ENCODE measurements around the gene GNAS.

The GNAS gene

DNA sequence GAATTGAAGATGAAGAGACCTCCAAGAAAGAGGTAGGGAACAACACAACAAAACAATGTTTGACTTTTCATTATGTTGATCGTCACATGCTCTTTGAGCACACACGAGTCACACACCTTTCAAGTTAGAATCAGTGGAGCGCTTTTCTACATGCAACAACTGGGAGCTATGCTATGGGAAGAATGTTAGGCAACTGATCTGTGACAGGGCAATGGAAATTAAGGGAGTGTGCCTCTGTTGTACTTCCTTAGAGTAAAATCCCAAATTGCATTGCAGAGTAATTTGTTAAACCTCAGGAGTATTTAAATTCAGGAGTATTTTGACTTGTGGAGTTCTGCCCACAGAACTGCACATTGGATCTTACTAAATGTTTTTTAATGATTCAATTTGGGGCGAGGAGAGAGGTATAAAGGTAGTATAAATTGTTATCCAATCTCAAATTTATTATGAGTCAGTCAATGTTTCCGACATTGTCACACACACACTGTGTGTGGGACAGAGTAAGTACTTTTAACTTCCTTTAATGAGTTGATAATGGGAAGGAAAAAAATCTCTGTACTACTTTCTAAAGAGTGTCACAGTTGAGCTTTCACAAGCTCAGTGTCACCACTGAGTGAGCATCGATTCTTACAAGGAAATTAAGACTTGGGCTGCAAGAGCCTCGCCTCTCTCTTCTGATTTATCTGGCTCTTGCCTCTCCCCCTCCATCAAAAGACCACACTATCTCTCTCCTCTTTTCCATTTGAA lies 10.7 kb downstream of the GNAS start:
- TF ChIP-seq NFRKB (IDR thresholded peaks at IDR 0.05), result no peak
- no peak for TF ChIP-seq ZNF384 (IDR thresholded peaks at IDR 0.05)
- TF ChIP-seq FOXM1 (IDR thresholded peaks at IDR 0.05; ENCODE audit: borderline replicate concordance), result no peak
- no peak for TF ChIP-seq L3MBTL2 (conservative IDR thresholded peaks at IDR 0.05)
- TF ChIP-seq SUZ12 (IDR thresholded peaks at IDR 0.05), result no peak
- TF ChIP-seq ELF4 (IDR thresholded peaks at IDR 0.05), result no peak
- no peak for DNase-seq (ENCODE audit: extremely low spot score)
- CTCF ChIA-PET, result interaction anchor here (0.6 kb wide), 2 partner anchors 233 to 654 kb away, joined by 3 read pairs; no protein-coding TSS in a partner anchor
- POLR2A ChIA-PET, result no interaction called here

DNA sequence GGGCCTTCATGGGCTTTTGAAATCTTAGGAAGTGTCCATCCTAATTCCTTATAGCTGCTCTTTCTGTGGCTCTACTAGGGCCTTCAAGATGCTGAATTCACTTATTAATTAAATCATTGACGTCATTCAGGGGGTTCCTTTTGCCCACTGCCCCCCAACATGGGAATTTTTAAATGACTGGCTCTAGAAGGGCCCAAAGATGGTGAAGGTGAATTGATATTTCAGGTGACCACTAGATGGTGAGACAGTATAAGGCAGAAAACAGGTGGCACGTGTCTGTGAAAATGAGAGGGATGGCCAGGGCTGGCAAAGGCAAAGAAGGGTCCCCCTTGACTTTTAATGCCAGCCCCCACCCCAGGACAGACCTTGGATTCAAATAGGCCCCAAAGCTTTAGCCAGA lies 11.8 kb downstream of the GNAS start:
- POLR2A ChIA-PET, result no interaction called here
- CTCF ChIA-PET, result interaction anchor here (1.0 kb wide), 1 partner anchor 357 kb away, joined by 3 read pairs; no protein-coding TSS in a partner anchor
- no peak for TF ChIP-seq FOXM1 (IDR thresholded peaks at IDR 0.05; ENCODE audit: borderline replicate concordance)
- TF ChIP-seq ARNT (IDR thresholded peaks at IDR 0.05), result no peak
- TF ChIP-seq FOXK2 (IDR thresholded peaks at IDR 0.05), result no peak
- no peak for TF ChIP-seq SP1 (IDR thresholded peaks at IDR 0.05)
- TF ChIP-seq, protein P1, sequence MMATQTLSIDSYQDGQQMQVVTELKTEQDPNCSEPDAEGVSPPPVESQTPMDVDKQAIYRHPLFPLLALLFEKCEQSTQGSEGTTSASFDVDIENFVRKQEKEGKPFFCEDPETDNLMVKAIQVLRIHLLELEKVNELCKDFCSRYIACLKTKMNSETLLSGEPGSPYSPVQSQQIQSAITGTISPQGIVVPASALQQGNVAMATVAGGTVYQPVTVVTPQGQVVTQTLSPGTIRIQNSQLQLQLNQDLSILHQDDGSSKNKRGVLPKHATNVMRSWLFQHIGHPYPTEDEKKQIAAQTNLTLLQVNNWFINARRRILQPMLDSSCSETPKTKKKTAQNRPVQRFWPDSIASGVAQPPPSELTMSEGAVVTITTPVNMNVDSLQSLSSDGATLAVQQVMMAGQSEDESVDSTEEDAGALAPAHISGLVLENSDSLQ (IDR thresholded peaks at IDR 0.05), result no peak
- TF ChIP-seq CTBP1 (IDR thresholded peaks at IDR 0.05; ENCODE audit: borderline replicate concordance), result no peak
- TF ChIP-seq ELF4 (IDR thresholded peaks at IDR 0.05), result no peak
- TF ChIP-seq TARDBP (IDR thresholded peaks at IDR 0.05), result no peak
- TF ChIP-seq FOXA1 (IDR thresholded peaks at IDR 0.05), result no peak
- no peak for TF ChIP-seq HDGF (IDR thresholded peaks at IDR 0.05; ENCODE audit: borderline replicate concordance)
- no peak for TF ChIP-seq NFRKB (IDR thresholded peaks at IDR 0.05)
- no peak for TF ChIP-seq BHLHE40 (IDR thresholded peaks at IDR 0.05; ENCODE audit: borderline replicate concordance)
- no peak for TF ChIP-seq SUZ12 (IDR thresholded peaks at IDR 0.05)
- TF ChIP-seq L3MBTL2 (conservative IDR thresholded peaks at IDR 0.05), result no peak
- no peak for TF ChIP-seq LEF1 (IDR thresholded peaks at IDR 0.05; ENCODE audit: borderline replicate concordance)
- no peak for TF ChIP-seq ZNF384 (IDR thresholded peaks at IDR 0.05)
- no peak for DNase-seq (ENCODE audit: extremely low spot score)

DNA sequence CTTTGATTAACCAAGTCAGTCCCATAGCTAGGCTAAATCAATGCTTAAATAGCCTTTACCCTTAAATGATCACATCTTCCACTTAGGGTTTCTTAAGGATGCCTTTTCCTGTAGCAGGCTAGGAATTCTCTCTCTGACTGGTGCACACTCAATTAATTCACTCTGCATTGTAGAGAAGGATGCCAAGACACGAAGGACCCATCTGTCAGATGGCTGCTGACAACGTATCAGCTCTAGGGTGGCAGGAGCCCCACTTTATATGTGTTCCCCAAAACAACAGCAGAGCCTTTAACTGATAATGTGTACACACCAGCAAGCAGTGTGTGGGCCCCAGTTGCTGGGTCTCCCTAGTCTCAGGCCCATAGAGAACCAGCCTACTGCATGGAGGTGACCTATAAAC lies 13.3 kb downstream of the GNAS start:
- ChIA-PET CTCF (no interaction called here), POLR2A (no interaction called here)
- no peak for DNase-seq (ENCODE audit: extremely low spot score)
- TF ChIP-seq FOXM1 (IDR thresholded peaks at IDR 0.05; ENCODE audit: borderline replicate concordance), result no peak

DNA sequence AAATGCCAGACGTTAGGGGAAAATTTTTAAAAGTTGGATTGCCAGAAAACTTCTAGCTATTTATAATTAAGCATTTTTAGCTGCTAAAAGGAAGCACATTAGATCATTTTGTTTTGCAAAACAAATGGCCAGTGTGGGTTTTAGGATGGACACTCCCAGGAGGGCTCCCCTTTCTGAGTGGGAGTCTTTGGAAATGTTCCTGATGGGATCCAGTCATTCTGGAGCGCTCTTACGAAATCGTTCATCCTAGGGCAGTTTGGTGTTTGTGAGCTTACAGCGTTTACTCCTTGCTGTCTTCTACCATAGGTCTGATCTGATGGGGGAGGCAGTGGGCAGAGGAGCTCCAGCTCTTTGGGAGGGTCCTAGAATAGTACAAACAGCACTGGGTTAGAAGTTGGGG lies 14.7 kb downstream of the GNAS start:
- DNase-seq (ENCODE audit: extremely low spot score), result no peak
- CTCF ChIA-PET, result no interaction called here

DNA sequence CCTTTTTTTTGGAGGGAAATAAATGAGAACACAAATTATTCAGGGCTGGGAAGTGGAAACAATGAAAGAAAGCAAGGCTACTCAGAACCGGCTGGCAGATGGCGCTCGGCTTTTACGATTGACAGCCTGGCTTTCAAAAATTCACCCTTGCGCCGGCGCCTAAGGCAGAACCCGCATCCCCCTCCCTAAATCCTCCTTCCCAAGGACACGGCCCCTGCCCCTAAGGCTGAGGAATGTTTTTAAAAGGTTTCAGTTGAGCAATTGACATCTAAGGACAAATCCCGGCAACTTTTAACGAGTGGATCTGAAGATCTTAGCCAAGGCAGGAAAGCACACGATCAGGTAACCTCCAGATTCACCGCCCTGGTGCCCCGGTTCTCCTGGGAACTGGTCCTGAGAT lies 16.3 kb downstream of the GNAS start:
- CTCF ChIA-PET, result no interaction called here
- POLR2A ChIA-PET, result no interaction called here
- no peak for DNase-seq (ENCODE audit: extremely low spot score)
- TF ChIP-seq FOXK2 (IDR thresholded peaks at IDR 0.05) (no peak), SUZ12 (IDR thresholded peaks at IDR 0.05) (no peak), BHLHE40 (IDR thresholded peaks at IDR 0.05; ENCODE audit: borderline replicate concordance) (no peak), ZNF384 (IDR thresholded peaks at IDR 0.05) (no peak), FOXA1 (IDR thresholded peaks at IDR 0.05) (no peak), HDGF (IDR thresholded peaks at IDR 0.05; ENCODE audit: borderline replicate concordance) (no peak), ARNT (IDR thresholded peaks at IDR 0.05) (no peak), FOXM1 (IDR thresholded peaks at IDR 0.05; ENCODE audit: borderline replicate concordance) (no peak), L3MBTL2 (conservative IDR thresholded peaks at IDR 0.05) (no peak), LEF1 (IDR thresholded peaks at IDR 0.05; ENCODE audit: borderline replicate concordance) (no peak)

More for the DNA sequence above, 14.7 kb downstream of the GNAS start:
- POLR2A ChIA-PET, result interaction anchor here (1.4 kb wide), 1 partner anchor 355 kb away, joined by 3 read pairs; no protein-coding TSS in a partner anchor
- no peak for TF ChIP-seq ELF4 (IDR thresholded peaks at IDR 0.05)
- no peak for TF ChIP-seq ZNF384 (IDR thresholded peaks at IDR 0.05)
- TF ChIP-seq NFRKB (IDR thresholded peaks at IDR 0.05), result no peak
- TF ChIP-seq LEF1 (IDR thresholded peaks at IDR 0.05; ENCODE audit: borderline replicate concordance), result no peak
- no peak for TF ChIP-seq L3MBTL2 (conservative IDR thresholded peaks at IDR 0.05)
- TF ChIP-seq FOXA1 (IDR thresholded peaks at IDR 0.05), result no peak
- TF ChIP-seq, protein P1 (IDR thresholded peaks at IDR 0.05), result no peak
- no peak for TF ChIP-seq ARNT (IDR thresholded peaks at IDR 0.05)
- TF ChIP-seq SP1 (IDR thresholded peaks at IDR 0.05), result no peak
- TF ChIP-seq SUZ12 (IDR thresholded peaks at IDR 0.05), result no peak
- no peak for TF ChIP-seq BHLHE40 (IDR thresholded peaks at IDR 0.05; ENCODE audit: borderline replicate concordance)
- TF ChIP-seq CTBP1 (IDR thresholded peaks at IDR 0.05; ENCODE audit: borderline replicate concordance), result no peak
- TF ChIP-seq TARDBP (IDR thresholded peaks at IDR 0.05), result no peak
- no peak for TF ChIP-seq FOXK2 (IDR thresholded peaks at IDR 0.05)

DNA sequence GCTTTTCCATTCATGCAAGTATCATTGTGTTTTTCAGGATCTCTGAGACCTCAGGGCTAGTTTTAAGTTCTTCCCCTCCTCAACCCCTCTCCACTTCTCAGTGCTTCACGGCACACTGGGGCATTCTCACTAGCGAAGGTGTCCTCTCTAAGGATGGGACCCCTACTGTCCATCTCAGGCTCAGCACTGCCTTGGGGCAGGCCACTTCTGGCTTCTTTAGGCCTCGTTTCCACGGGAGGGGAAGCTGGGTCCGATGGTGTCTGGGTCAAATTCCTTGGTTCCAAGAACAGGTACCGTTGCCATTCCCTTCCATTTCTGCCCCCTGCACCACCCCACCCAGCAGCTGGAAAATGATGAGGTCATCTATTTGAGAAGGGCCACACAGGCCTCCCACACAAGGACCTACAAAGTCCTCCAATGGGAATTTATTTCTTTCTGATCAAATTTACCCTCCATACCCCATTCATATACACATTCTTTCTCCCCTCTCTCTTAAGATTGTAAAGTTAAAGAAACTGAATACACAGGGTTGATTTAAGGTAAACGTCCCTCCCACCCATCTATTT lies 17.2 kb downstream of the GNAS start:
- TF ChIP-seq ZNF384 (IDR thresholded peaks at IDR 0.05) (no peak), NFRKB (IDR thresholded peaks at IDR 0.05) (no peak), L3MBTL2 (conservative IDR thresholded peaks at IDR 0.05) (no peak), BHLHE40 (IDR thresholded peaks at IDR 0.05; ENCODE audit: borderline replicate concordance) (no peak)
- ChIA-PET POLR2A (no interaction called here), CTCF (interaction anchor here (0.5 to 1.0 kb wide), 6 partner anchors 10 to 586 kb away, joined by 3 to 8 read pairs (median 4); no protein-coding TSS in a partner anchor)
- DNase-seq (ENCODE audit: extremely low spot score), result no peak
